Astrocyte (in vitro differentiated cells and primary cell): Measurements from ENCODE around the gene HDAC5. TPM values are rescaled to one million over a fixed set of nuclear protein-coding genes. Genes with fewer than 3 reads are reported as not detected.
A peak's percentile ranks its signal among the peaks of the same experiment; 100 is the strongest.

Source experiments
- DNase-seq: peaks from one replicate; pipeline ENCODE4 v3.0.0-alpha.2; 2010; ENCODE audit warnings: low read depth
- FAIRE-seq: peaks from 2 replicates; lab custom pipeline; 2011; peaks lifted over from hg19 to GRCh38; lab: Jason Lieb, UNC
- H2AFZ ChIP-seq: 2 replicates; pipeline ENCODE4 v1.6.0; 2012; ENCODE audit warnings: low read depth, low read length, inconsistent platforms
- H3K27ac ChIP-seq: 2 replicates; pipeline ENCODE4 v1.5.1; 2011; ENCODE audit warnings: low read depth, low read length, inconsistent platforms
- H3K27me3 ChIP-seq: 2 replicates; pipeline ENCODE4 v1.6.0; 2011; ENCODE audit warnings: low read length, inconsistent platforms; ENCODE audit not compliant: insufficient read depth
- H3K36me3 ChIP-seq: 2 replicates; pipeline ENCODE4 v1.5.1; 2011; ENCODE audit warnings: low read length, inconsistent platforms; ENCODE audit not compliant: insufficient read depth
- H3K4me1 ChIP-seq: 2 replicates; pipeline ENCODE4 v1.5.1; 2011; ENCODE audit warnings: low read length, inconsistent platforms; ENCODE audit not compliant: insufficient read depth
- H3K4me2 ChIP-seq: 2 replicates; pipeline ENCODE4 v1.6.0; 2012; ENCODE audit warnings: low read length, inconsistent platforms
- H3K4me3 ChIP-seq: 2 replicates; pipeline ENCODE4 v1.5.1; 2011; ENCODE audit warnings: low read depth, mild to moderate bottlenecking, low read length, inconsistent platforms; ENCODE audit not compliant: insufficient read depth
- H3K79me2 ChIP-seq: 2 replicates; pipeline ENCODE4 v1.6.0; 2012; ENCODE audit warnings: mild to moderate bottlenecking, low read length, inconsistent platforms; ENCODE audit not compliant: insufficient read depth
- H3K9ac ChIP-seq: 2 replicates; pipeline ENCODE4 v1.6.0; 2012; ENCODE audit warnings: mild to moderate bottlenecking, low read length, inconsistent platforms
- H3K9me3 ChIP-seq: 2 replicates; pipeline ENCODE4 v1.5.1; 2012; ENCODE audit warnings: low read depth, mild to moderate bottlenecking, low read length, inconsistent platforms; ENCODE audit not compliant: insufficient read depth
- H4K20me1 ChIP-seq: 2 replicates; pipeline ENCODE4 v1.6.0; 2012; ENCODE audit warnings: low read length, inconsistent platforms; ENCODE audit not compliant: insufficient read depth
- H3K27ac Mint-ChIP-seq: one replicate; pipeline ENCODE4 v1.8.0; 2021; ENCODE audit warnings: mild to moderate bottlenecking, mixed read lengths; ENCODE audit not compliant: unreplicated experiment
- H3K27me3 Mint-ChIP-seq: one replicate; pipeline ENCODE4 v1.8.0; 2021; ENCODE audit warnings: low read depth, mixed read lengths; ENCODE audit not compliant: unreplicated experiment
- H3K36me3 Mint-ChIP-seq: one replicate; pipeline ENCODE4 v1.8.0; 2021; ENCODE audit warnings: low read depth, mixed read lengths; ENCODE audit not compliant: unreplicated experiment
- H3K4me1 Mint-ChIP-seq: one replicate; pipeline ENCODE4 v1.8.0; 2021; ENCODE audit warnings: low read depth, mixed read lengths; ENCODE audit not compliant: unreplicated experiment
- H3K4me3 Mint-ChIP-seq: one replicate; pipeline ENCODE4 v1.8.0; 2021; ENCODE audit warnings: mild to moderate bottlenecking, moderate library complexity, mixed read lengths; ENCODE audit not compliant: unreplicated experiment
- H3K9me3 Mint-ChIP-seq: one replicate; pipeline ENCODE4 v1.8.0; 2021; ENCODE audit warnings: mild to moderate bottlenecking, mixed read lengths; ENCODE audit not compliant: unreplicated experiment
- CTCF ChIP-seq: IDR thresholded peaks from 2 replicates; pipeline ENCODE4 v1.5.1; 2011; ENCODE audit warnings: low read depth, mild to moderate bottlenecking, inconsistent platforms, low read length, moderate library complexity; ENCODE audit not compliant: insufficient read depth
- EZH2 ChIP-seq: IDR thresholded peaks from 2 replicates; pipeline ENCODE4 v1.6.1; 2012; ENCODE audit warnings: mild to moderate bottlenecking, low read length, inconsistent platforms; ENCODE audit not compliant: insufficient read depth
- total RNA-seq: library from RNA; stranded (reverse); gene quantifications from 2 replicates; pipeline ENCODE4 v1.2.1, GENCODE V29; 2021

The HDAC5 gene
- total RNA-seq, 1 donor from 2014 or later: 18.7 TPM

GRCh38 chr17:44067545-44067940 lies 55.9 kb downstream of the HDAC5 start:
- no peak overlapping the region for H3K27ac ChIP-seq
- H3K79me2 ChIP-seq: peaks cover 57% of the 10 kb centered on the region
- H3K27ac Mint-ChIP-seq: peak overlapping the region; percentile 47
- H3K27me3 Mint-ChIP-seq: no peaks in the 10 kb centered on the region
- peaks cover 11% of the 10 kb centered on the region for H3K36me3 Mint-ChIP-seq
- H3K36me3 ChIP-seq: peaks cover 7% of the 10 kb centered on the region
- H2AFZ ChIP-seq: no peak overlapping the region
- H3K4me1 ChIP-seq: peaks cover 14% of the 10 kb centered on the region
- H3K4me2 ChIP-seq: no peak overlapping the region
- no peak overlapping the region for H3K4me3 Mint-ChIP-seq
- DNase-seq (no peak), FAIRE-seq (no peak)
- H4K20me1 ChIP-seq: peaks cover 33% of the 10 kb centered on the region
- no peaks in the 10 kb centered on the region for H3K9me3 Mint-ChIP-seq
- no peak for TF ChIP-seq CTCF
- no peak overlapping the region for H3K9ac ChIP-seq
- H3K27me3 ChIP-seq: no peaks in the 10 kb centered on the region
- peaks cover 28% of the 10 kb centered on the region for H3K4me1 Mint-ChIP-seq
- no peaks in the 10 kb centered on the region for H3K9me3 ChIP-seq
- no peak overlapping the region for H3K4me3 ChIP-seq

- Histone ChIP-seq H3K36me3 (peaks cover 15% of the 10 kb centered on the region), H3K4me2 (peak within 1 kb of the TSS; percentile 94), H4K20me1 (peaks cover 45% of the 10 kb centered on the region), H3K9me3 (no peaks in the 10 kb centered on the region), H3K27ac (peak within 1 kb of the TSS; percentile 96), H3K79me2 (peaks cover 58% of the 10 kb centered on the region), H3K9ac (peak within 1 kb of the TSS; percentile 99), H3K27me3 (no peaks in the 10 kb centered on the region), H2AFZ (peak within 1 kb of the TSS; percentile 77), H3K4me1 (peaks cover 7% of the 10 kb centered on the region), H3K4me3 (peak within 1 kb of the TSS; percentile 75)
- FAIRE-seq (no peak), DNase-seq (peak; percentile 66)
- Mint-ChIP-seq H3K4me3 (peak within 1 kb of the TSS; percentile 98), H3K27me3 (no peaks in the 10 kb centered on the region), H3K27ac (peak within 1 kb of the TSS; percentile 88), H3K4me1 (peaks cover 28% of the 10 kb centered on the region), H3K36me3 (peaks cover 14% of the 10 kb centered on the region), H3K9me3 (no peaks in the 10 kb centered on the region)
- TF ChIP-seq EZH2: no peak
- no peak for TF ChIP-seq CTCF
Measured at GRCh38 chr17:44066204-44066930, 57.1 kb downstream of the HDAC5 start, which contains the start of gene LSM12. TSS of gene LSM12 (minus strand) at chr17:44066671. CDS start at chr17:44066587, 84 bp downstream.

GRCh38 chr17:44065668-44066203 lies 57.7 kb downstream of the HDAC5 start:
- Histone ChIP-seq H3K4me2 (peak overlapping the region; percentile 94), H3K27ac (peak overlapping the region; percentile 96), H3K9me3 (no peaks in the 10 kb centered on the region), H4K20me1 (peaks cover 51% of the 10 kb centered on the region), H3K36me3 (peaks cover 17% of the 10 kb centered on the region), H3K4me3 (peak overlapping the region; percentile 75), H3K4me1 (peaks cover 7% of the 10 kb centered on the region), H3K27me3 (no peaks in the 10 kb centered on the region), H3K79me2 (peaks cover 63% of the 10 kb centered on the region), H2AFZ (peak overlapping the region; percentile 77), H3K9ac (peak overlapping the region; percentile 99)
- H3K4me1 Mint-ChIP-seq: peaks cover 29% of the 10 kb centered on the region
- no peaks in the 10 kb centered on the region for H3K27me3 Mint-ChIP-seq
- no peak for TF ChIP-seq CTCF
- peak overlapping the region; percentile 98 for H3K4me3 Mint-ChIP-seq
- peak overlapping the region; percentile 75 for H3K27ac Mint-ChIP-seq
- DNase-seq (no peak), FAIRE-seq (no peak)
- peaks cover 14% of the 10 kb centered on the region for H3K36me3 Mint-ChIP-seq
- H3K9me3 Mint-ChIP-seq: no peaks in the 10 kb centered on the region
